Stimulated activated CD4-positive, alpha-beta T cell treated with anti-CD3 and anti-CD28 coated beads, Interleukin-1b, Interleukin-23, amount 100 ng/mL, for 24 hours (primary cell): ENCODE measurements around the gene SLC40A1.

Experiments used
- DNase-seq, 4 experiments: peaks; one replicate each; pipeline ENCODE4 v3.0.0-alpha.2; 2020; ENCODE audit warnings: low read depth in 4 of 4, low spot score in 1 of 4

The SLC40A1 gene

DNA sequence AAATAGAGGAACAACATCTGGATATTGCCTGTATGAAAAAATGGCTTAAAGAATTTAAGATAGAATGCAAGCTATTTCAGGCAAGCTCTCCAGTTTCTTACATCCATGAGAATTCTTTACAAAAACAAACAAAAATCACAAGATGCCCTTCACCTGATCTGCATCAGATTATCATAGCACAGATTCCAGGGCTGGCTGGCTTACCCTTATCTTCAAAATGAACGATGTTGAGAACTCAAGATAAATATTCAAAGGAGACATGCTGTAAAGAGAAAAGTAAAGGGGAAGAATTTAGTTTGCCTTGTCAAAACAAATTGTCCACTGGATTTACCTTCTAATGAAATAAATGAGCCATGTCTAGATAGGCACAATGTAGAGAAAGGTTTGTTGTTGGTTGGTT is 18.7 kb upstream of the SLC40A1 start:
- DNase-seq = no peak

GRCh38 chr2:189595417-189595816 is 14.8 kb upstream of the SLC40A1 start:
- no peak for DNase-seq

DNA sequence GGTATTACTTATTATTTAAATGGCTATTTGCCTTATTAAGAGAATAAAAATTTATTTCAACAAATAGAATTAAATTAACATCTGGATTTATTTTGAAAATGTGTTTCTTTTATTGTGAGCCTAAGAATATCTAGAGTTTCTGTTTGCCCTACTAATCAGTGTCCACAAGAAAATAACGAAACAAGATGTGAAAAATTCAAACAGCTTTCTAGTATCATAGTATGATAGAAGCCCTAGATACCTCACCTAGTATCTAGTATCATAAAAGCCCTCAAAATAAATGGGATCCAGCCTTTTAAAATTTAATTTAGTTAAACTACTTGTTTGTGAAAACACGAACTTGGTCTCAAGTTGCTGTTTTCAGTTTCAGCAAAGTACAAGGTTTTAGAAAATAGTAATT is 13.7 kb upstream of the SLC40A1 start:
- no peak for DNase-seq

DNA sequence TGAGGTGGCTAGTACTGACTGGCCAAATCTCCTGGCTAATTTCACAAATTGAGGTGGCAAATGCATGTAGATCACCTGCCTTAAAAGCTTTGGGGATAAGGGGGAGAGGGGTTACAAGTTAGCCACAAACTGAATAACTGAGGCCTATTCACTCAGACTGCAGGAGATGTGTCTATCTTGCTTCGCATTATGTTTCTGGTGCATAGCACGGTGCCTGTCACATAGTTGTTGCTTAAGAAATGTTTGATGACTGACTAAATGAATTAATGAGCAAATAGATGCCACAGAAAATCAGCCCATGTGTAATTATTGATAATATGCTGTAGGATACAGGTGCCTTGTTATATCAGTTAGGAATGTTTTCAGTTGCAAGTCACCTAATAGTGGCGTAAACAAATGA is 12.5 kb upstream of the SLC40A1 start:
- DNase-seq = no peak

- DNase-seq = no peak
These were observed 11.9 kb upstream of the SLC40A1 start for GRCh38 chr2:189592353-189592984.

DNA sequence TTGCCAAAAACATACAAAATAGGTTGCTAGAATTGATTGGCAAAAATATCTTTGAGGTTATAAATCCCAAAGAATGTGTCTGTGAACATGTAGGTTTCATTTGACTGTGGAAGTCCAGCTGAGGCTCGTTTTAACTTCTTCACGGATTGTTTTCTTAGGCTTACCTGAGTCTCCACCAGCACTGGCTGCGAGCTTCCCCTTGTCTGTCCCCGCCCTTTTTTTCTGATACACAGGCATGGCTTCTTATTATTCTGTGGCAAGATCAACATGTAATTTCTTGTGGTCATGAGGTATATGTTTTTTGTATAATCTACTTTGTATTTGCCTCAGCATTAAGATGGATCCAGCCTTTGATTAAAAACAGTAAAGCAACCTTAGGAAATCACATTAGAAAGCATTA is 7.2 kb upstream of the SLC40A1 start:
- no peak for DNase-seq

- no peak for DNase-seq
These were observed 4.7 kb upstream of the SLC40A1 start for GRCh38 chr2:189585226-189585756.

DNA sequence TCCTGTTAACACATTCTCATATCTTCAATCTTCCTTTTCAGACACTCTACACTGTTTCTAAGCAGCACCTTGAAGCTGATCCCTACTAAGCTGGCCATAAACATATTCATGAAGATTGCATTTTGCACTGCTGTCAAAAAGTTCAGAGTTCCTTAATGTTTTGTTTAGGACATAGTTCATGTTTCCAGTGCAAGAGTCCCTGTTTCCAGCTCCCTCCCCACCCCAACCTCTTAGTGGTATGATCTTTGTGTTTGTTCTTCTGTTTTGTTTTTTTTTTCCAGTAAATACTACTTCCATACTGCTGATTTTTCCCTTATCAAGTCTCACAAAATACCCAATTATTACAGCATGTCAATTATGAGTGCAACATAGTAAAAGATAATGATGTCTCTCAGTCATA is 4.1 kb upstream of the SLC40A1 start:
- DNase-seq = no peak

DNA sequence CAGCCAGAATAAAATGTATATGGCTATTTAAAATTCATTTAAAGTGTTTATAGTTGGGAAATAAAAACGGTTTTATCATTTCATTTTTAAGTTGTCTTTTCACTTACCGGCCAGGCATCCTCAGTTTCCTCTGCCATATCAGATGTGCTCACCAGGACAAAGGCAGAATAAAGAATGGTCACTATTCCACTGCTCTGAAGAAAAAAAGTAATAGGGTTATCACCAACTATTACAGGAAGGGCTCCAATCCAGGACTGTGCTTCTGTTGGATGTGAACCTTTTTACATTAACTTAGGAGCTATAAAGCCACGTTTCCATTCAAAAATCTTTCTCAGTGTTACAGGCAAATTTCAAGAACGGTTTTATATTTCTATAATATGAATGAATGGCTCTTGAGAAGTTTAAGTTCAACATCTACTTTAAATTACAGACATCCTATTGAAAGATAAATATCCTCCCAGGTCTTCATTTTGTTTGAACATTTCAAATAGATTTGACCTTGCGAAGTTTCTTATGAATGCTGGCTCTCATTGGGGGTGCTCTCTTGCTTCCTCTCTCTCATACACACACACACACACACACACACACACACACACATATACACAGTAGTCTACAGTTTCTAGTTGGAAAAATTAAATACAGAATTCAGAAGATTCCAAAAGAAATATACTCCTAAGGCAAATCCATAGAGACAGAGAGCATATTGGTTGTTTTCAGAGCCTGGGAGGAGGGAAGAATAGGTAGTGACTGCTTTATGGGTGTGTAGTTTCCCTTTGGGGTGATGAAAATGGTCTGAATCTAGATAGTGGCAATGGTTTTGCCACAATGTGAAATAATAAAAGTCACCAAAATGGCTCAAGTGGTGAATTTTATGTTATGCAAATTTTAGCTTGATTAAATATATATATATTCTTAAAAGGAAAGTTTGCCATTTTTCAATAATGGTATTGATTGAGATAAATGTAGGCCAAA is 2.9 kb upstream of the SLC40A1 start:
- no peak for DNase-seq

GRCh38 chr2:189582809-189583192 is 2.2 kb upstream of the SLC40A1 start:
- no peak for DNase-seq

GRCh38 chr2:189582140-189582808 is 1.7 kb upstream of the SLC40A1 start:
- DNase-seq = no peak

DNA sequence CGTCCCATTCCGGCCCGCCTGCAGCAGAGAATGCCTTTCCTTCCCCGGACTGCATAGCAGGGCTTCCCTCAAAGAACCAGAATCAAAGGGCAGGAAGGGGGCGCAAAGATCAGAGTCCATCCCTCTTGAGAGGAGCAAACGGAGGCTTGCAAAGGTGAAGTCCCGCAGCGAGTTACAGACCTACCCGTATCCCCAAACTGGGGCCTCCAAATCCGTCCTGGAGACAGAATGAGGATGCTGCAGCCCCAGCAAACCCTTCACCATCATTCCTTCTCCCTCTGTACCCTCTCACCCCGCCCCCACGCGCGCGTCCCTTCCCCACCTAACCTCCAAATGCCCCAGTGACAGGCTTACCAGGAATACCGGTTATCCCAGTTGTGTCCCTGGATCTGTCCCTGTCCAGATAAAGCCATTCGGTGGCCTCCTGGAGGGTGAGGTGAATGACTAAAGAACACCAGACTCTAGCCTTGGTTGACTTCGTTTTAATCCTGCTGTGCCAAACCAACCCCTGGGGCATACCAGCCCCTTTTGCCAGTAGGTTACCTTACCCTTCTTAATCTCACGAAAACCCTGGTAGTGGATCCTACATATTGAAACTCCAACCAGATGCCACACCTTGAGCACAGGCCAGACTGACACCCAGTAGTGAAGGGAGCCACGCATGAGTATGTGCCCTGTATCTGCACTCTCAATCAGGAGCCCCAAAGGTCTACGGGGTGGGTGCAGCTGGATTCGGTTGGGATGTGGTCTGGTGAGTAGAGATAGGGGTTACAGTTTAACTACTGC is 961 bp upstream of the SLC40A1 start:
- DNase-seq = no peak

DNA sequence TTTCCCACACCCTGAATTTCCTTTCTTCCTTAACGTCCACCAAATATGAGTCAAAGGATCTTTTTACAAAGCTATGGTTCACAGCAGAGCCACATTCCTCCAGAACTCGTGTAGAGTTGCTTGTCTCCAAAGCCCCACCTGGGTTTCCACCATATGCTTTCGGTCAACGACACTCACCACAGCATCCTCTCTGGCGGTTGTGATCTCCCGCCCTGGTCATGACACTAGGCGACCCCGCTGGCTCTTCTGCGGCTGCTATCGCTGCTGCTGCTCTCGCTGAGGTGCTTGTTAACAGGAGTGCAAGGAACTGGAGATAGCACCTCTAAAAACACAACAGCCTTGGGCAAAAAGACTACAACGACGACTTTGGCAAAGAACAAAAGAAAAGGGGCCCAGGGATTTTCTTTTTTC is 340 bp downstream of the SLC40A1 start:
- peak in 1 of 4 experiments; percentile 9 for DNase-seq

DNA sequence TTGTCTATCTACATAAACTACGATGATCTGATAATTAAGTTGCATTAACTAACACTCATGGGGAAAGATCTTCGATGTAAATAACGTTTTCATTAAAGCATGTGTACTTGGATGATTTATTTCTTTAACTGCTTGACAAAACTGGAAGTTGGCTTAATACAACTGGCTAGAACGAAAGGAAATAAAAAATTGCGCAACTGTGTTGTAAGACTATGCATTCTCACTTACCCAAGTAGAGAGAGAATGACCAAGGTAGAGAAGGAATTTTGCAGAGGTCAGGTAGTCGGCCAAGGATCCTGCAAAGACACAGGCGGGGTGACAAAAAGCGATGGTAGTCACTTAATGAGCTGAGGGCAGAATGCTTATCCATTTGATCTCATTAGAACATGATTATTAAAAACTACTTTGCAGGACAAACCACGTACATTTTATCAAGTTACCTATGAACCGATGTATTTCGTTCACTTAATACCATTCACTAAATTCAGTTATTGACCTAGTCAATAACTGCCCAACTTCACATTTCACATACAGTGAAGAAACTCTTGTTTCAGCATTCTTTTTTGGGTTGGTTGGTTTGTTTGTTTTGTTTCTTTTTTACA is 900 bp downstream of the SLC40A1 start:
- DNase-seq = no peak

GRCh38 chr2:189578272-189578950 is 2.2 kb downstream of the SLC40A1 start:
- DNase-seq = no peak

DNA sequence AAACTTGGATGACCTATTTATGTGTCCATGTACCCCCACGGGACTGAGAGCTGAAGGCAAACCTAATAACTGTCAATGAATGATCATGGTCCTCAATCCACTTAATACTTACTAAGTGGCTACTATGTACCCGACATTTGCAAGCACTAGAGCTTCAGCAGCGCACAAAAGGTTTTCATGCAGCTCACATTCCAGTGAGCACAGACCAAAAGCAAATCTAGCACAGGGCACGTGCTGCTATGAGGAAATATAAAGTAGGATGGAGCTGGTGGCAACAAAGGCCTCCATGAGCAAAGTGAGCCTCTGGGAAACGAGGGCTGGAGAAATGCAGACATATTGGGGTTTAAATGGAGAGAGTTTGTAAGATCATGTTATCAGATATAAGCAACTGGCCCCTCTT is 3.5 kb downstream of the SLC40A1 start:
- DNase-seq = no peak

GRCh38 chr2:189576396-189576795 is 4.2 kb downstream of the SLC40A1 start:
- no peak for DNase-seq

GRCh38 chr2:189574793-189575475 is 5.7 kb downstream of the SLC40A1 start:
- DNase-seq = no peak

- no peak for DNase-seq
These were observed 10.0 kb downstream of the SLC40A1 start for GRCh38 chr2:189570570-189571031.
